A549 (cell line): ENCODE data around the gene LIMCH1.

Experiments
- EP300 ChIP-seq, 2 experiments: fragments of >200 bp; sonication (Bioruptor Twin); formaldehyde crosslinking; IDR thresholded peaks; 2 replicates in 1 of 2; 3 replicates in 1 of 2; pipeline ENCODE4 v1.6.1; 2016 to 2017
- POLR2AphosphoS2 ChIP-seq: conservative IDR thresholded peaks from 2 replicates; pipeline ENCODE4 v1.6.1; 2012; ENCODE audit warnings: low read length, improper control_type of control experiment, inconsistent platforms
- TF ChIP-seq, protein P1 (sequence below): fragments of >200 bp; sonication (Bioruptor Twin); formaldehyde crosslinking; IDR thresholded peaks from 3 replicates; pipeline ENCODE4 v1.5.1; 2016

DNA sequence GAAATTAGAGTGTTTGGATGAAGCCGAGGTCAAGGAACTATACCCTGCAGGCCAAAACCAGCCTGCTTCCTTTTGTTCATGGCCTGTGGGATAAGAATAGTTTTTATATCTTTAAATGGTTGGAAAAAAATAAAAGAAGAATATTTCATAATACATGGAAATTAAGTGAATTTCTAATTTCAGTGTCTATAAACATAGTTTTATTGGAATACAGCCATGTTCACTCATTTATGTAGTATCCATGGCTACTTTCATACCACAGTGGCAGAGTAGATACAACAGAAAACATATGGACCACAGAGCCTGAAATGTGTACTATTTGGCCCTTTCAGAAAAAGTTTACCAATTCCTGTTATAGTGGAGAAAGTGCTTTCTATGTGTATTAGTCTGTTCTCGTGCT is 13.6 kb downstream of the LIMCH1 start:
- TF ChIP-seq POLR2AphosphoS2 (no peak), EP300 (IDR thresholded peaks at IDR 0.05) (no peak)
- TF ChIP-seq, protein P1, sequence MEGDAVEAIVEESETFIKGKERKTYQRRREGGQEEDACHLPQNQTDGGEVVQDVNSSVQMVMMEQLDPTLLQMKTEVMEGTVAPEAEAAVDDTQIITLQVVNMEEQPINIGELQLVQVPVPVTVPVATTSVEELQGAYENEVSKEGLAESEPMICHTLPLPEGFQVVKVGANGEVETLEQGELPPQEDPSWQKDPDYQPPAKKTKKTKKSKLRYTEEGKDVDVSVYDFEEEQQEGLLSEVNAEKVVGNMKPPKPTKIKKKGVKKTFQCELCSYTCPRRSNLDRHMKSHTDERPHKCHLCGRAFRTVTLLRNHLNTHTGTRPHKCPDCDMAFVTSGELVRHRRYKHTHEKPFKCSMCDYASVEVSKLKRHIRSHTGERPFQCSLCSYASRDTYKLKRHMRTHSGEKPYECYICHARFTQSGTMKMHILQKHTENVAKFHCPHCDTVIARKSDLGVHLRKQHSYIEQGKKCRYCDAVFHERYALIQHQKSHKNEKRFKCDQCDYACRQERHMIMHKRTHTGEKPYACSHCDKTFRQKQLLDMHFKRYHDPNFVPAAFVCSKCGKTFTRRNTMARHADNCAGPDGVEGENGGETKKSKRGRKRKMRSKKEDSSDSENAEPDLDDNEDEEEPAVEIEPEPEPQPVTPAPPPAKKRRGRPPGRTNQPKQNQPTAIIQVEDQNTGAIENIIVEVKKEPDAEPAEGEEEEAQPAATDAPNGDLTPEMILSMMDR: no peak
